Activated CD4-positive, alpha-beta T cell treated with anti-CD3 and anti-CD28 coated beads, Interleukin-2, amount 50 U/mL, for 16 hours (primary cell): ENCODE measurements around the gene STX11.

Experiments
- DNase-seq: peaks from one replicate; pipeline ENCODE4 v3.0.0-alpha.2; 2020

The STX11 gene

DNA sequence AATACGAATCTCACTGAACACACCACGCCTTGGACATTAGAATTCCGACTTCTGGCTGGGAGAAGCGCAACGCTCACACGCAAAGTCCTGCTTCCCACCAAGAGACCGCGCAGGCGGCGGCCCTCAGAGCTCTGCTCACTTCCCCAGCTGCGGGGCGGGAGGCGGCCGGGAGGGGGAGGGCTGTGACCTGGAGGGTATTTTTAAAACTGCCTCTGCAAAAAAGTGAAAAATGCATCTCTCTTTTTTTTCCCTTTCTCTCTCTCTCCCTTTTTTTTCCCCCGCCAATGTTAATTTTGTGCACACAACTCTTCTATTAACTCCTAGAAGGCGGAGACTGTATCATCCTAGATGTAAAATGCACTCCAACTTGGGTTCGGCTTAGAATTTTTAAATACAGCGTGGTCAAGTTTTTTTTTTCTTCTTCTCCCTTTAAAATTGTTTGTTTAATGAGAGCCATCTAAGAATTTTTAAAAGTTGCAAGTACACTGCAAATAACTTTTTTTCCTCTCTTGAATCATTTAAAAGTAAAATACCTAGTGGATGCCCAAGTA, 66.4 kb downstream of the STX11 start:
- no peak for DNase-seq

DNA sequence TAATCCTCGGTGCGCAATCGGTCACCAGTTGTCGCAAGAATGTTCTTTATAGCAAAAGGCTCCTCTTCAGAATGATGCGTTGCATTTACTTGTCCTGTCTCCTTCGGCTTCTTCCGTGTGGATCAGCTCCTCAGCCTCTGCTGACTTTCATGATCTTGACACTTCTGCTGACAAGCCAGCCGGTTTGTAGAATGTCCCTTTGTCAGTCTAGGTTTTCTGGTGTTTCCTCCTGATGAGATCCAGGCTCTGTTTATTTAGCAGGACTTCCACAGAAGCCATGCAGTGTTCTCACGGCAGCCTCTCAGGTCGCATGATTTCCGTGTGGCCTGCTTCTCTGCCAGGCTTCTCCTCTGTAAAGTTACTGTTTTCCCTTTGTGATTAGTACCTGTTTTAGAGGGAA, 66.9 kb downstream of the STX11 start:
- no peak for DNase-seq

DNA sequence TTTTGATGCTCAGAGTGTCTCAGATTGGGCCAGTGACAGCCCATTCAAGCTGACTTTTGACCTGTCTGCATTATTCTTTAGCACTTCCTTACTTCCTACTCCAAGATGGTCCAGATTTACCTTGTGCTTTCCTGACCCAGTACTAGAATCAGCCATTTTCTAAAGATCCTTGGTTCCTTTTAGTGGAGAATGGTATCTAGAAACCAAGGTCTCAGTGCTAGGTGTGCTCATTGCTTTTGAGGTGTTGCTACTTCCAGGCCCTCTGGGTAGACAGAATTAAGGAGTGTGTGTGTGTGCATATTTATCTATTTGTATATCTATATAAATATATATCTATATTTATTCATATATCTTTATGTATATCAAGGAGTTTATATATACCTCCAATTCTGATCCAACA, 67.5 kb downstream of the STX11 start:
- DNase-seq, result no peak

GRCh38 chr6:144219056-144219685, 68.9 kb downstream of the STX11 start:
- peak; percentile 62 for DNase-seq

GRCh38 chr6:144220031-144220790, 69.9 kb downstream of the STX11 start:
- no peak for DNase-seq

GRCh38 chr6:144223686-144224085, 73.4 kb downstream of the STX11 start:
- DNase-seq, result no peak

- no peak for DNase-seq
These were observed 81.4 kb downstream of the STX11 start for GRCh38 chr6:144231721-144232120.

GRCh38 chr6:144232176-144232831, 82.0 kb downstream of the STX11 start:
- DNase-seq, result no peak

DNA sequence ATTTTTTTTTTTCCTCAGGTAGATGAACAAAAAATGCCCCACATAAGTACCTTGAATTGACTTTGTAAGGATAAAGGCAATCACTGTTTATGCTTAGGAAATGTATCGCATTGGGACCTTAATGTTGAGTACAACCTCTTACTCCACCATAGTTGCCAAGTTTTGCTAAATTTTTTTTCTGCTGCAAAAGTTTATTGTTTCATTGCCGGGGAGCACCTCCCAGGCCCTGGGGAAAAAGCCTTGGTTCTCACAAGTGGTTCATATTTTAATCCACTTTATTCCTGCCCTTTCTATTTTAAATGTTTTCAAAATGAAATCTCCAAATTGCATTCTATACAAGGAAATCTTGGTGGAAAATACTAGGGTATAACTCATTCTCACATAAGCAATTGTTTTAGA, 82.5 kb downstream of the STX11 start:
- DNase-seq, result no peak

DNA sequence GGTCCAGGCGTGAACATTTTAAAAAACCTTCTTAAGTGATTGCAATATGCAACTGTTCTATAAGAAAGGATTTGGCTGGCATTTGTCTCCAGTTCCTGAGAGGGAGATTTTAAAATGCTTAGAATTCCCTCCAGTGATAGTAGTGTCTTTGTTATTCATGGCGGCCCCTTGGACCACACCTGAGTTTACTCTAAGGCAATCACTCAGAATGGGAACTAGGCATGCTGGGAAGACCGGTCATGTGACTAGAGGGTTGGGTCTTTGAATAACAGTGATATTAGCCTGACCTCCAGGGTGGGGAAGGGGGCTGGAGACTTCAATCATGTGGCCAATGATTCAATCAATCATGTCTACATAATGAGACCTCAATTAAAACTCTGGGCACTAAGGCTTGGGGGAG, 84.1 kb downstream of the STX11 start:
- DNase-seq, result no peak

- DNase-seq, result no peak
These were observed 84.6 kb downstream of the STX11 start for GRCh38 chr6:144234935-144235334.
